Endothelial cell of umbilical vein (primary cell): ENCODE measurements around the gene COL9A3. TPM values are rescaled to one million over a fixed set of nuclear protein-coding genes. Genes with fewer than 3 reads are reported as not detected.

Source experiments
- BruUV-seq: library from RNA; stranded (reverse); fragments of 400-500 nt; replicated peaks from 2 replicates; lab custom pipeline; 2021; lab: Mats Ljungman, UMichigan
- CTCF ChIA-PET: fragments of 300-600, 350-600 bp; sonication (Branson Sonifier 250); formaldehyde crosslinking; loops from one replicate; lab custom pipeline; 2021; ENCODE audit warnings: antibody characterized with exemption, inconsistent platforms; lab: Charles Lee
- POLR2A ChIA-PET: fragments of 300-600, 350-600 bp; sonication (Branson Sonifier 250); formaldehyde crosslinking; loops from one replicate; lab custom pipeline; 2021; ENCODE audit warnings: antibody characterized with exemption, inconsistent platforms; lab: Charles Lee
- DNase-seq: peaks from one replicate; pipeline ENCODE4 v3.0.0-alpha.2; 2011; ENCODE audit warnings: low read depth, low spot score
- FAIRE-seq: peaks from 2 replicates; lab custom pipeline; 2011; peaks lifted over from hg19 to GRCh38; lab: Jason Lieb, UNC
- H2AFZ ChIP-seq: 2 replicates; pipeline ENCODE4 v1.6.0; 2012; ENCODE audit warnings: low read depth, low read length, control low read depth, inconsistent platforms
- H3K27ac ChIP-seq: 2 replicates; pipeline ENCODE4 v1.5.1; 2011; ENCODE audit warnings: low read depth, mild to moderate bottlenecking, control low read depth, low read length, moderate library complexity; ENCODE audit not compliant: insufficient read depth
- H3K27me3 ChIP-seq, 2 experiments: 2 replicates each; pipeline versions ENCODE4 v1.6.0 to v1.6.1; 2011; ENCODE audit warnings: low read length in 2 of 2, mixed read lengths in 1 of 2; ENCODE audit not compliant: control insufficient read depth in 2 of 2, insufficient read depth in 2 of 2
- H3K36me3 ChIP-seq, 2 experiments: 2 replicates in 1 of 2; 3 replicates in 1 of 2; pipeline ENCODE4 v1.5.1; 2011; ENCODE audit warnings: low read length in 2 of 2, mild to moderate bottlenecking in 1 of 2, moderate library complexity in 1 of 2; ENCODE audit not compliant: control insufficient read depth in 2 of 2, insufficient read depth in 2 of 2; ENCODE audit errors: extremely low read depth in 1 of 2
- H3K4me1 ChIP-seq: 3 replicates; pipeline ENCODE4 v1.5.1; 2011; ENCODE audit warnings: mild to moderate bottlenecking, low read length; ENCODE audit not compliant: control insufficient read depth, insufficient read depth; ENCODE audit errors: extremely low read depth
- H3K4me2 ChIP-seq: 2 replicates; pipeline ENCODE4 v1.6.1; 2011; ENCODE audit warnings: low read length, control low read depth, mixed read lengths; ENCODE audit not compliant: insufficient read depth
- H3K4me3 ChIP-seq, 3 experiments: fragments of 200-600 bp in 1 of 3; sonication (generic), shearing (Covaris generic) in 1 of 3; replicated peaks in 1 of 3; 2 replicates each; pipeline ENCODE4 v1.5.1; 2011 to 2016; ENCODE audit warnings: control low read depth in 3 of 3, low read length in 3 of 3, mild to moderate bottlenecking in 2 of 3, inconsistent platforms in 1 of 3, low read depth in 1 of 3, moderate library complexity in 1 of 3; ENCODE audit not compliant: insufficient read depth in 1 of 3
- H3K79me2 ChIP-seq: 2 replicates; pipeline ENCODE4 v1.6.0; 2012; ENCODE audit warnings: low read length, inconsistent platforms; ENCODE audit not compliant: control insufficient read depth, insufficient read depth
- H3K9ac ChIP-seq: replicated peaks from 2 replicates; pipeline ENCODE3; 2011; ENCODE audit warnings: low read length, control low read depth; ENCODE audit not compliant: insufficient read depth; ENCODE audit errors: extremely low read depth
- H3K9me1 ChIP-seq: replicated peaks from 3 replicates; pipeline ENCODE4 v1.6.0; 2011; ENCODE audit warnings: mild to moderate bottlenecking, low read length; ENCODE audit not compliant: control insufficient read depth, insufficient read depth; ENCODE audit errors: extremely low read depth
- H3K9me3 ChIP-seq: replicated peaks from 2 replicates; pipeline ENCODE4 v1.5.1; 2012; ENCODE audit warnings: low read length, inconsistent platforms; ENCODE audit not compliant: control insufficient read depth, insufficient read depth
- H4K20me1 ChIP-seq: replicated peaks from 2 replicates; pipeline ENCODE3; 2011; ENCODE audit warnings: mild to moderate bottlenecking, low read length; ENCODE audit not compliant: control insufficient read depth, insufficient read depth; ENCODE audit errors: extremely low read depth
- EZH2 ChIP-seq: IDR thresholded peaks from 2 replicates; pipeline ENCODE4 v1.6.1; 2012; ENCODE audit warnings: borderline replicate concordance, low read depth, mild to moderate bottlenecking, moderate library complexity, low read length, inconsistent platforms; ENCODE audit not compliant: severe bottlenecking
- FOS ChIP-seq: IDR thresholded peaks from 2 replicates; pipeline ENCODE4 v1.6.1; 2011; ENCODE audit warnings: mild to moderate bottlenecking, low read length, moderate library complexity, borderline replicate concordance; ENCODE audit not compliant: insufficient read depth
- GATA2 ChIP-seq: IDR thresholded peaks from 2 replicates; pipeline ENCODE4 v1.7.0; 2011; ENCODE audit warnings: low read depth, mild to moderate bottlenecking, moderate library complexity, mixed read lengths, low read length; ENCODE audit not compliant: insufficient read length, insufficient read depth
- JUN ChIP-seq: IDR thresholded peaks from 2 replicates; pipeline ENCODE4 v1.6.1; 2011; ENCODE audit warnings: borderline replicate concordance, low read depth; ENCODE audit not compliant: insufficient read length, insufficient read depth
- MYC ChIP-seq: IDR thresholded peaks from one replicate; pipeline ENCODE4 v1.6.1; 2011; ENCODE audit warnings: mild to moderate bottlenecking, low read depth, low read length
- POLR2A ChIP-seq: IDR thresholded peaks from 2 replicates; pipeline ENCODE4 v1.6.1; 2012; ENCODE audit warnings: low read depth, mild to moderate bottlenecking, control low read depth, low read length
- POLR2AphosphoS5 ChIP-seq: IDR thresholded peaks from 2 replicates; pipeline ENCODE4 v1.6.1; 2012; ENCODE audit warnings: low read depth, mild to moderate bottlenecking, control low read depth, low read length, moderate library complexity; ENCODE audit not compliant: insufficient read depth
- dilution Hi-C: fragments of 300-500 bp; cut with MboI; formaldehyde crosslinking; loops from one replicate; pipeline ENCODE4 v1.15.0; 2019; ENCODE audit warnings: low sequenced_read_pairs; ENCODE audit not compliant: extremely low pct_ligation_motif_present
- intact Hi-C: fragments of 100-400 bp; cut with micrococcal nuclease; formaldehyde crosslinking; loops from one replicate; pipeline ENCODE4 v1.10.0; 2022
- polyA plus RNA-seq, 4 experiments: library from polyadenylated mRNA; depleted of rRNA in 3 of 4; stranded (reverse) in 3 of 4; unstranded in 1 of 4; fragments of >200 nt; gene quantifications; 2 replicates each; pipeline versions ENCODE4 v1.2.1 to v1.2.3, GENCODE V29; 2011 to 2012; ENCODE audit warnings: missing spikeins in 1 of 4
- total RNA-seq: library from RNA; stranded (reverse); gene quantifications from 2 replicates; pipeline ENCODE4 v1.2.3, GENCODE V29; 2021
- TF ChIP-seq, protein P1 (sequence below): IDR thresholded peaks from 2 replicates; pipeline ENCODE4 v1.6.1; 2011; ENCODE audit not compliant: insufficient read depth, insufficient read length
- TF ChIP-seq, protein P2 (sequence below), 2 donors: IDR thresholded peaks; 1 replicate in 1 of 2; 2 replicates in 1 of 2; pipeline ENCODE4 v1.5.1; 2011; ENCODE audit warnings: low read length in 2 of 2, mild to moderate bottlenecking in 2 of 2, moderate library complexity in 2 of 2, control low read depth in 1 of 2, inconsistent platforms in 1 of 2, low read depth in 1 of 2; ENCODE audit not compliant: insufficient read depth in 1 of 2; ENCODE audit errors: extremely low read depth in 1 of 2

COL9A3 gene
- total and polyA plus RNA-seq, 2 donors (not counting 3 experiments of a cell fraction or from before 2014, with no cell fraction given) = 0.46 to 0.60 TPM

DNA sequence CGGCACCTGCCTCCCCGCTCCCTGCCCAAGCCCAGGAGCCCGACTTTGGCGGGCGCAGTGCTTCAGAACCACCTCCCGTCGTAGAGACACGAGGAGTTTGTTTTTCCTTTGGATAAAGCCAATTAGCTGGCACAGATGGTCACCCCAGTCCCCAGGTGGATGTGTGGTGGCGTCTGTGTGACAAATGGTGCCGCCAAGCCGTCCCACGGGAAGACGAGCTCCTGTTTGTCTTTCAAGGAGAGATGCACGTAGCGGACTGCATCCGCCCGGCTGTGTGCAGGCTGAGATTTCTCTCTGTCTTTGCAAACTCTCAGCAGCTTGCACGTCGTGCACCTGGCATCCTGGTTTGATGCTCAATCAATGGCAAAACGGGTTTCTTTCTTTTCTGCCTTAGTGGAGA is 36.6 kb upstream of the COL9A3 start:
- Histone ChIP-seq H3K36me3 (no peaks in the 10 kb centered on the region), H4K20me1 (no peaks in the 10 kb centered on the region), H3K9me1 (no peaks in the 10 kb centered on the region), H3K4me2 (no peak overlapping the region), H3K27ac (no peak overlapping the region), H2AFZ (no peak overlapping the region), H3K4me1 (peaks cover 5% of the 10 kb centered on the region), H3K9ac (no peak overlapping the region), H3K79me2 (no peaks in the 10 kb centered on the region), H3K4me3 (no peak overlapping the region), H3K27me3 (no peaks in the 10 kb centered on the region), H3K9me3 (no peaks in the 10 kb centered on the region)
- intact Hi-C loops = no loop called here
- no peak for DNase-seq
- TF ChIP-seq JUN (no peak), GATA2 (no peak), EZH2 (no peak), POLR2A (no peak), POLR2AphosphoS5 (no peak), FOS (no peak), MYC (no peak)
- TF ChIP-seq, protein P1, sequence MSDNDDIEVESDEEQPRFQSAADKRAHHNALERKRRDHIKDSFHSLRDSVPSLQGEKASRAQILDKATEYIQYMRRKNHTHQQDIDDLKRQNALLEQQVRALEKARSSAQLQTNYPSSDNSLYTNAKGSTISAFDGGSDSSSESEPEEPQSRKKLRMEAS = no peak
- TF ChIP-seq, protein P2, sequence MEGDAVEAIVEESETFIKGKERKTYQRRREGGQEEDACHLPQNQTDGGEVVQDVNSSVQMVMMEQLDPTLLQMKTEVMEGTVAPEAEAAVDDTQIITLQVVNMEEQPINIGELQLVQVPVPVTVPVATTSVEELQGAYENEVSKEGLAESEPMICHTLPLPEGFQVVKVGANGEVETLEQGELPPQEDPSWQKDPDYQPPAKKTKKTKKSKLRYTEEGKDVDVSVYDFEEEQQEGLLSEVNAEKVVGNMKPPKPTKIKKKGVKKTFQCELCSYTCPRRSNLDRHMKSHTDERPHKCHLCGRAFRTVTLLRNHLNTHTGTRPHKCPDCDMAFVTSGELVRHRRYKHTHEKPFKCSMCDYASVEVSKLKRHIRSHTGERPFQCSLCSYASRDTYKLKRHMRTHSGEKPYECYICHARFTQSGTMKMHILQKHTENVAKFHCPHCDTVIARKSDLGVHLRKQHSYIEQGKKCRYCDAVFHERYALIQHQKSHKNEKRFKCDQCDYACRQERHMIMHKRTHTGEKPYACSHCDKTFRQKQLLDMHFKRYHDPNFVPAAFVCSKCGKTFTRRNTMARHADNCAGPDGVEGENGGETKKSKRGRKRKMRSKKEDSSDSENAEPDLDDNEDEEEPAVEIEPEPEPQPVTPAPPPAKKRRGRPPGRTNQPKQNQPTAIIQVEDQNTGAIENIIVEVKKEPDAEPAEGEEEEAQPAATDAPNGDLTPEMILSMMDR (IDR thresholded peaks at IDR 0.05; ENCODE audit: extremely low read depth in 1 of 2, insufficient read depth in 1 of 2, low read depth in 1 of 2, low read length in 2 of 2) = no peak
- POLR2A ChIA-PET = no interaction called here
- FAIRE-seq = no peak
- dilution Hi-C loops = no loop called here
- CTCF ChIA-PET = interaction anchor here (0.7 to 1.0 kb wide), 2 partner anchors 77 to 86 kb away, joined by 3 to 4 read pairs; no protein-coding TSS in a partner anchor
- BruUV-seq = no TSS peak
